GM10847 (cell line): ENCODE results near the gene SAMD14.

Experiments
- POLR2A ChIP-seq: IDR thresholded peaks from 2 replicates; pipeline ENCODE4 v1.6.1; 2011; ENCODE audit not compliant: insufficient read length; ENCODE audit errors: extremely low read depth

Gene SAMD14

DNA sequence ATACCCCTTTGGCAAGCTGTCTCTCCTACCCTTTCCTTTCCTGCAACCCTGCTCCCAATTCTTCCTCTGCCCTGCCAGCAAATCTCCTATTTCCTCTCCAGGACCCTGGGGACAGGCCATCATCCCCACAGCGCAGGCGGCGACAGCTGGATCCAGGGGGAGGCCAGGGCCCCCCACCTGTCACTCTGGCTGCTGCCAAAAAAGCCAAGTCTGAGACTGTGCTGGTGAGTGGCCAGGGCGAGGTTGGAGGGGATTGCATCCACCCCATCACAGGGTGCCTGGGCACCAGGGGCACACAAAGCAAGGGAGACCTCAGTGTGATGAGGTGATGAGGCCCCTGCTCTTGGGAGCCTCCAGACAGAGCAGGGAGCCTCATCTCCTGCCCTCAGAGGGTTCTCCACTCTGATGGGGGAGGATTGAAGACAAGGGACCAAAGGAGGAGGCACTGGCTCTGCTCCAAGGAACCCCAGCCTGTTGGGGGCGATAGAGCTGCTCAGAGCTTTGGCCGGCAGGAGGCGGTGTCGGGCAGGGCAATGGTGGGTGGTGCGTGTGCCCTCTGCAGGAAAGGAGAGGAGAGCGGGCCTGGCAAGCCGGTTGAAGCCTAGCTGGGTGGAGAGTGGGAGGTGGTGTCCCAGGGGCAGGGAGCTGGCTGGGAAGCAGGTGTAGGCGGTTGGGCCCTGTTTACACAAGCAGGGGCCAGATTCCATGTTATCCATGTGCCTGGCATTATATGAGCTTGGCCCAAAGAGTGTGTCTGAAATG lies 50.4 kb downstream of the SAMD14 start:
- no peak for TF ChIP-seq POLR2A

DNA sequence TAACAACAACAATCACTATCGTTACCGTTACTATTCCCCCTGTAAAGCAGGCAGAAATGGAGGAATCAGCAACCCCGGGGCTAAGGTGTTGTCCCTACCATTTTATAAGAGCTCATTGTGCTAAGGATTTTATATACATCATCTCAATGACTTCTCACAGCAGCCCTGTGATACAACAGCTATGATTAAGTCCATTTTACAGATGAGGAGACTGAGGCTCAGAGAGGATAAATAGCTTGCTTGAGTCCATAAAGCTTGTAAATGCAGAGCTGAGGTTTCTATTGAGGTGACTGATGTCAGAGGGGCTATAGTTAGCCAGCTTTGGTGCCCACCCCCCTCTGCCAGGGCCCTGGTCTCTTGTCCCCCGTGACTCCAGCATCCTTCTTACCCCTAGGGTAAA lies 51.5 kb downstream of the SAMD14 start:
- no peak for TF ChIP-seq POLR2A

DNA sequence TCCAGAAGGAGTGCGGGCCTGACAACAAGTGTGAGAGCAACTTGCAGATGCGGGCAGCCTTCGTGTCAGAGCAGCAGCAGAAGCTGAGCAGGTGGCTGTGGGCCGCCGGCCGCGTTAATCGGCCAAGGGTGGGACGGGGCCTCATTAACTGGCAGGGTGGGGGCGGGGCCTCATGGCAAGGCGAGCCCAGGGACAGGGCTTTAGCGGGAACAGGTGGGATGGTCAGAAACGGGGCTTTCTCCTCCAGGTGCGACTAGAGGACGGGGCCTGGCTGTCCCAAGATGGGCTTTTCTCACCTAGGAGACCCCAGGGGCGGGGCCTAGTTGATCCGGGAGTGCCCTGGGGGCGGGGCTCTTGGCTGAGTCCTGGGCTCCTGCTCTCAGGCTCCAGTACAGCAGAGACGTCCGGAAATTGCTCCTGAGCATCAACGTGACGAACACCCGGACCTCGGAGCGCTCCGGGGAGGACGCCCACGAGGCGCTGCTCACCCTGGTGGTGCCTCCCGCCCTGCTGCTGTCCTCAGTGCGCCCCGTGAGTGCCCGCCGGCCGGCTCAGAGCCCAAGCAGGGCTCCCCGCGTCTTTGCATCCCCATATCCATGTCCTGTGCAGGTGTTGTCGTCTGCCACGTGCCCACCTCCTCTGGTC lies 53.2 kb downstream of the SAMD14 start:
- no peak for TF ChIP-seq POLR2A

DNA sequence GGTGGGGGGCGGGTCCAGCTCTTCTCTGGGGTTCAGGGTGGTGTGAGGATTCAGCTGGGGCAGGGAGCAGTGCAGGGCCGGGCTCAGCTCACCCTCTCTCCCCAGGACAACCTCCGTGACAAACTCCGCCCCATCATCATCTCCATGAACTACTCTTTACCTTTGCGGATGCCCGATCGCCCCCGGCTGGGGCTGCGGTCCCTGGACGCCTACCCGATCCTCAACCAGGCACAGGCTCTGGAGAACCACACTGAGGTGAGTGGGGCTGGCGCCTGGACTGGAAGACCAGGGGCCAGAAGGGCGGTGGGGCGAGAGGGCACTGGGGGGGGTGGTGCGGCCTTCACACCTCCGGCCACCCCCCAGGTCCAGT lies 53.8 kb downstream of the SAMD14 start:
- no peak for TF ChIP-seq POLR2A

DNA sequence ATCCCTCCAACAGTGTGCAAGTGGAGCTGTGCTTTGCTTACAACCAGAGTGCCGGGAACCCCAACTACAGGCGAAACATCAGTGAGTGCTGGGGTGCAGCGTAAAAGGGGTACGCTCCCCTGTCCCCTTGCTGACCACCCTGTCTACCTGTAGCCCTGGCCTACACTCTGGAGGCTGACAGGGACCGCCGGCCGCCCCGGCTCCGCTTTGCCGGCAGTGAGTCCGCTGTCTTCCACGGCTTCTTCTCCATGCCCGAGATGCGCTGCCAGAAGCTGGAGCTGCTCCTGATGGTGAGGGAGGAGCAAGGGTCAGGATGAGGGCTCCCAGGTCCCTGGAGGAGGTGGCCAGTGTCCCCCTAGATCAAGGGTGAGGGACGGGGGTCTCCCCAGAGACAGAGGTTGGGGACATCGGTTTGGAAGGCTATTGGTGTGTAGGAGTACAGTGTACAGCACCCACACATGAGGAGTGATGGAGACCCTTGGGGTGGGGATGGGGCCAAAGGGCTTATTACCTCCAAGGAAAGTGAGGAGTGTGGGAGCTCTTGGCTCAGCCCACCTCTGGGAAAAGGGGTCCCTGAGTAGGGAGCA lies 54.4 kb downstream of the SAMD14 start:
- no peak for TF ChIP-seq POLR2A

DNA sequence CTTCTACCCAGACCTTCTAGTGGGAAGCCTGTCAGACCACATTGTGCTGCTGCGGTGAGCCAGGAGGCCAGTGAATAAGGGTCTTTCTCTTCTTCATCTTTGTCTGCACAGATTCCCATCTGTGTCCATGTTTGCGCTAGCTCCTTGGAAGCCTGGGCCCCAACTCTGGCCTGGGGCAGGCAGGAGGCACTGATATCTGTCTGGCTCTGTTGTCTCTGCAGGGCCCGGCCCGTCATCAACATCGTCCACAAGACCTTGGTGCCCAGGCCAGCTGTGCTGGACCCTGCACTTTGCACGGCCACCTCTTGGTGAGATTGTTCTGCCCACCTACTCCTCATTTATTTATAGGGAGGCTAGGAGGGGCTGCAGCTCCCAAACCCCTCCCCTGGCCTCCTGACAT lies 55.7 kb downstream of the SAMD14 start:
- no peak for TF ChIP-seq POLR2A

DNA sequence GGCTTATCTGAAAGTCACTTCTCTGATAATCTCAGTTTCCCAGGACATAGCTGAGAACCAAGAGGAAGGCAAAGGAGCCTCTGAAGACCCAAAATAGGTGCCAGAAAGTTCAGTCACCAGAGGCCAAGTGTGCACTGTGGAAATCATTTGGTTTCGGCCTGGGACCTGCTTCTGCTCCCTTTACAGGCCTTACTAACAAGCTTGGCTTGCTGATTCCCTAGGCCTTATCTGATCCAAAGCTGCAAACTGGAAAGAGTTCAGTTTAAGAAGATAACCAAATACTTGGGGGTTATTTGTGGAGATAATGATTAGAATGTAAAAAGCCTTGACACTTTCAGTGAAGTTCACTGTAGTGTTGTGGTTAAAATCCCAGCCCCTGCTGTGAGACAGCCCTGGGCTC lies 57.0 kb downstream of the SAMD14 start:
- TF ChIP-seq POLR2A, result no peak

DNA sequence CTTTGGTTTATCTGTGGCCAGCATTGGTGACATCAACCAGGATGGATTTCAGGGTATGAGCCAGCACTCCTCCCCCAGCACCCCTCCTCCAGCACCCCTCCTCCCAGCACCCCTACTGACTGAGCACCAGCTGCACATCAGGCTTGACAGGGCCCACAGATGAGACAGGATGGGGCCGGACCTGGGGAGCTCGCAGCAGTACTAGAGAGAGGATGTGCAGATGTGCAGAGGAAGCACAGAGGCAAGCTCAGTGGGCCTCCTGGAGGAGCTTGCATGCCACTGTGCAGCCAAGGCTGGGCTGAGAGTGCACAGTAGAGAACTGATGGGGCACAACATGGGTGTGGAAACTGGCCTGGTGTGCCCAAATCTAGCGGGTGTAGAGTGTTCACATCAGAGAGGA lies 57.8 kb downstream of the SAMD14 start:
- no peak for TF ChIP-seq POLR2A

DNA sequence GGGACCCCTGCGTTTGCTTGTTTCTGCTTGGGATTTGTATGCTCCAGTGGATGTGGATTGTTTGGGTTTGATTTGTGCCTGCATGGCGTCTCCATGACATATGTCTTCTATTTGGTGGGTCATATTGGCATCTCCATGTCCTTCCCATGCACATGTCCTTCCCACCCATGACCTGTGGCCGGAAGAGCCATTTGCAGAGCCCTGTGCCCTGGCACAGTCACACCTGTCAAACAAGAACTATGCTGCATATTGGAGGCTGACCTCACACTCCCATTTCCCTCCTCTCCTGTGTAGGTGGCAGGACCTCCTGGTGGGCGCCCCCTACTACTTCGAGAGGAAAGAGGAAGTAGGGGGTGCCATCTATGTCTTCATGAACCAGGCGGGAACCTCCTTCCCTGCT lies 58.3 kb downstream of the SAMD14 start:
- TF ChIP-seq POLR2A, result no peak

DNA sequence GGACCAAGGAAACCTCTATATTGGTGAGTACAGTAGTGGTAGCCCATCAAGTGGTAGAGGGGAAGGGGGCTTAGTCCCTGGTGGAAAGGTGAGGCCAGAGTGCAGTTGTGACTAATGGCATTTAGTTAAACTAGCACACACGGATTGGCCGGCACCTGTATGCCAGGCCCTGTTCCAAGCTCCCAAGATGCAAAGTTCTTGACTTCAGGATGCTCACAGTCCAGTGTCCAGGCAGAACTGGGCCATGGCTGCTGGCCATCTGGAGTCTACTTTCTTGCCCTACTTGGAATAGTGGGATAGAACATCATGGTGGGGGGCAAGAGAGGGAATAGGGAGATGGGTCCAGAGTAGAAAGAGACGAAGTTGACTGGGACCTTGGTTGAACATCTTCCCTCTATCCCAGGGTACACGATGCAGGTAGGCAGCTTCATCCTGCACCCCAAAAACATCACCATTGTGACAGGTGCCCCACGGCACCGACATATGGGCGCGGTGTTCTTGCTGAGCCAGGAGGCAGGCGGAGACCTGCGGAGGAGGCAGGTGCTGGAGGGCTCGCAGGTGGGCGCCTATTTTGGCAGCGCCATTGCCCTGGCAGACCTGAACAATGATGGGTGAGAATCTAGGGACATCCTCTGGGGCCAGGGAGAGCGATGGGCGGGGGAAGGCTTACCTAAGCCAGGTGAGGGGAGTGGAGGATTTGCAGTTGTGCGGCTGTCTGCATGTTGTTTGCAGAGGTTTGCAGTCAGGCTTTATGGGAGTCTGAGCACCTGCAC lies 58.9 kb downstream of the SAMD14 start:
- no peak for TF ChIP-seq POLR2A

DNA sequence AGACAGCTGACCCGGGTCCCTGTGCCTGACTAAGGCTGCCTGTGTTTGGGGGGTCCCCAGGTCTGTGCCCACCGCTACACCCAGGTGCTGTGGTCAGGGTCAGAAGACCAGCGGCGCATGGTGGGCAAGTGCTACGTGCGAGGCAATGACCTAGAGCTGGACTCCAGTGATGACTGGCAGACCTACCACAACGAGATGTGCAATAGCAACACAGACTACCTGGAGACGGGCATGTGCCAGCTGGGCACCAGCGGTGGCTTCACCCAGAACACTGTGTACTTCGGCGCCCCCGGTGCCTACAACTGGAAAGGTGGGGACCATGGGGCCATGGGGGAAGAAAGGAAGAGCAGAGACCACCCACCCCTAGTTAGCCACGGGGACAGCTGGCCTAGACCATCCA lies 62.0 kb downstream of the SAMD14 start:
- TF ChIP-seq POLR2A, result no peak

DNA sequence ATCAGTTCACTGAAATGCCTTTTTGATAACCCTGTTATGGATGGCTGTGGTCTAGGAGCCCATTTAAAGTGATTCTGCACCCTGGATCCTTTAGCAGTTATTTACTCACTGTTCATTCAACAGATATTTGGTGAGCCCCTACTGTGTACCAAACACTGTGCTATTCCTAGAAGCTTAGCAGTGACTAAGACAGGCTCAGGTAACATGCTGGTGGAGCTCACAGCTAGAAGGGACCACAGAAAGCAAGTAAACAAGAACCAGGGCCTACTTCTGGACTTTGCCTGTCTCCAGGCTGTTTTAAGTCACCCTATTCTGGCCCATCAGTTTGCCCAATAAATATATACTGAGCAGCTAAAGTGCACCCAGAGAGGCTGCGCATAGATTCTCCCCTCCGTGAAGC lies 63.0 kb downstream of the SAMD14 start:
- TF ChIP-seq POLR2A, result no peak

DNA sequence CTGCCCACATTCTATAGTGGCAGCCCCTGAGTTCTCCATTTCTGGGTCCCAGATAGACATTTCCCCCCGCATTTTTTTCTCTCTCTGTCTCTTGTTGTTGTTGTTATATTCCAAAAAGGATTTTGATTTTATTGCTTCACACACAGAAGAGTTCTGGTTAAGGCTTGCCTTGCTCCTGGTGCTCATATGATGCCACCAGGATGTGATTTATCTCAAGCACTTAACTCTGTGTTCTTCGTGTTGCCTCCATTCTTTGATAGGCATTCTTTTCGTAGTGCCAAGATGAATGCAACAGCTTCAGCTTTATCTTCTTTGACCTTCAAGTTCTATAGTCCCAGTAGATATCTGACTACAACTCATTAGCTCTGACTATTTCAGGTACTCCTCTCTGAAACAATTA lies 64.9 kb downstream of the SAMD14 start:
- no peak for TF ChIP-seq POLR2A

DNA sequence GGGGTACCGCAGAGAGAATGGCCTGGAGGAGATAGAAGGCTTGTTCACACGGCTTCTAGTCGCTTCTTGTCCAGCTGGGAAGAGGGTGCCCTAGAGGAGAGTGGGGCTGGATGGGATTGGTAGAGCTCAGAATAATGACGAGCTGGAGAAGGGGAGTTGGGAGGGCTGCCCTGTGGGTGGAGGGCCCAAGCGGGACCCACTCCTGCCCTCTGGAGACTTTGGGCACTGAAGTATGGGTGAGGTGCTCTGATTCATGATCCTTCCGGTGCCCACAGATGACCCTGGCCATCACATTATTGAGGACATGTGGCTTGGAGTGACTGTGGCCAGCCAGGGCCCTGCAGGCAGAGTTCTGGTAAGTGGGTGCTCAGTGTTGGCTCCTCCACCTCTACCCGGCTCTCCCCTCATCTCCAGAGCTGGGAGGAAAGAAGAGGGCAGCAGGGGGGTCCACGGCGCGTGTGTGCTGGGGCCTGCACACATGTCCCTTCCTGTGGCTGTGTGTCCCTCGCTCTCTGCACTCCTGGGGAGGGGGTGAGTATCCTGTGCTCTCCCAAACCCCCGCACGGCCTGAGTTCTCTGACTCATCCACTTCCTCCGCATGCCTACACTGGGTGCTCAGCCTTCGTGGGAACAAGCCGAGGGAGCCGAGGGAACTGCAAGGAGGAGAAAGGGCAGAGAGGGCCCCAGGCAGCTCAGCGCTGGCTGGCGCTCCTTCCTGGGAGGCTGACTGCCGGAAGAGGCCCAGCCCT lies 65.5 kb downstream of the SAMD14 start:
- TF ChIP-seq POLR2A, result no peak
